Measurements from ENCODE around the gene MIER2. TPM values are rescaled to one million over a fixed set of nuclear protein-coding genes. Genes with fewer than 3 reads are reported as not detected.

The MIER2 gene
- polyA plus RNA-seq, 1 donor from 2014 or later: 16.0 TPM

- no peak overlapping the region for H2AFZ ChIP-seq (ENCODE audit: low read depth, low read length)
- no peak overlapping the region for H3K4me2 ChIP-seq (ENCODE audit: low read length)
- no peak overlapping the region for H3K4me3 ChIP-seq (ENCODE audit: low read length)
- H3K27me3 ChIP-seq (ENCODE audit: insufficient read depth, low read depth, low read length): no peaks in the 10 kb centered on the region
- no peaks in the 10 kb centered on the region for H4K20me1 ChIP-seq (ENCODE audit: insufficient read depth)
- no peaks in the 10 kb centered on the region for H3K9me2 ChIP-seq (ENCODE audit: insufficient read depth, low read length)
- H3K27ac ChIP-seq (ENCODE audit: low read length): no peak overlapping the region
- H3F3A ChIP-seq (ENCODE audit: insufficient read depth, low read length, poor library complexity, severe bottlenecking): no peaks in the 10 kb centered on the region
- H3K9me3 ChIP-seq (ENCODE audit: low read length): peaks cover 14% of the 10 kb centered on the region
- H3K79me2 ChIP-seq (replicated peaks; ENCODE audit: insufficient read depth, low read length): no peaks in the 10 kb centered on the region
- H3K9ac ChIP-seq (ENCODE audit: low read length): no peak overlapping the region
- TF ChIP-seq EP300 (conservative IDR thresholded peaks at IDR 0.05; ENCODE audit: poor library complexity, severe bottlenecking) (no peak), EZH2 (IDR thresholded peaks at IDR 0.05; ENCODE audit: borderline replicate concordance, insufficient read depth, low read length, poor library complexity, severe bottlenecking) (no peak), CTCF (IDR thresholded peaks at IDR 0.05; ENCODE audit: poor library complexity, severe bottlenecking) (no peak), MXI1 (conservative IDR thresholded peaks at IDR 0.05; ENCODE audit: poor library complexity, severe bottlenecking) (no peak), TAF1 (IDR thresholded peaks at IDR 0.05; ENCODE audit: low read depth) (no peak), RAD21 (conservative IDR thresholded peaks at IDR 0.05) (no peak), REST (IDR thresholded peaks at IDR 0.05; ENCODE audit: borderline replicate concordance) (no peak), SMC3 (conservative IDR thresholded peaks at IDR 0.05; ENCODE audit: poor library complexity) (no peak), POLR2AphosphoS5 (IDR thresholded peaks at IDR 0.05) (no peak)
- H3K36me3 ChIP-seq (ENCODE audit: insufficient read depth, low read length): peaks cover 21% of the 10 kb centered on the region
Observed at GRCh38 chr19:322616-323015, 22.0 kb downstream of the MIER2 start.

GRCh38 chr19:318509-318774, 26.2 kb downstream of the MIER2 start:
- Histone ChIP-seq H3K36me3 (ENCODE audit: insufficient read depth, low read length) (peaks cover 20% of the 10 kb centered on the region), H3F3A (ENCODE audit: insufficient read depth, low read length, poor library complexity, severe bottlenecking) (no peaks in the 10 kb centered on the region), H3K27me3 (ENCODE audit: insufficient read depth, low read depth, low read length) (no peaks in the 10 kb centered on the region), H3K79me2 (replicated peaks; ENCODE audit: insufficient read depth, low read length) (no peaks in the 10 kb centered on the region), H2AFZ (ENCODE audit: low read depth, low read length) (no peak overlapping the region), H3K27ac (ENCODE audit: low read length) (no peak overlapping the region), H3K9me3 (ENCODE audit: low read length) (peaks cover 11% of the 10 kb centered on the region), H3K9ac (ENCODE audit: low read length) (no peak overlapping the region), H3K4me3 (ENCODE audit: low read length) (no peak overlapping the region), H4K20me1 (ENCODE audit: insufficient read depth) (no peaks in the 10 kb centered on the region), H3K9me2 (ENCODE audit: insufficient read depth, low read length) (no peaks in the 10 kb centered on the region), H3K4me2 (ENCODE audit: low read length) (no peak overlapping the region)
- TF ChIP-seq EP300 (conservative IDR thresholded peaks at IDR 0.05; ENCODE audit: poor library complexity, severe bottlenecking) (no peak), MXI1 (conservative IDR thresholded peaks at IDR 0.05; ENCODE audit: poor library complexity, severe bottlenecking) (no peak), RAD21 (conservative IDR thresholded peaks at IDR 0.05) (no peak), POLR2AphosphoS5 (IDR thresholded peaks at IDR 0.05) (no peak), EZH2 (IDR thresholded peaks at IDR 0.05; ENCODE audit: borderline replicate concordance, insufficient read depth, low read length, poor library complexity, severe bottlenecking) (no peak), TAF1 (IDR thresholded peaks at IDR 0.05; ENCODE audit: low read depth) (no peak), CTCF (IDR thresholded peaks at IDR 0.05; ENCODE audit: poor library complexity, severe bottlenecking) (no peak)

Measured in neural cell (in vitro differentiated cells).